Measurements from ENCODE around the gene STAB2.

The STAB2 gene

DNA sequence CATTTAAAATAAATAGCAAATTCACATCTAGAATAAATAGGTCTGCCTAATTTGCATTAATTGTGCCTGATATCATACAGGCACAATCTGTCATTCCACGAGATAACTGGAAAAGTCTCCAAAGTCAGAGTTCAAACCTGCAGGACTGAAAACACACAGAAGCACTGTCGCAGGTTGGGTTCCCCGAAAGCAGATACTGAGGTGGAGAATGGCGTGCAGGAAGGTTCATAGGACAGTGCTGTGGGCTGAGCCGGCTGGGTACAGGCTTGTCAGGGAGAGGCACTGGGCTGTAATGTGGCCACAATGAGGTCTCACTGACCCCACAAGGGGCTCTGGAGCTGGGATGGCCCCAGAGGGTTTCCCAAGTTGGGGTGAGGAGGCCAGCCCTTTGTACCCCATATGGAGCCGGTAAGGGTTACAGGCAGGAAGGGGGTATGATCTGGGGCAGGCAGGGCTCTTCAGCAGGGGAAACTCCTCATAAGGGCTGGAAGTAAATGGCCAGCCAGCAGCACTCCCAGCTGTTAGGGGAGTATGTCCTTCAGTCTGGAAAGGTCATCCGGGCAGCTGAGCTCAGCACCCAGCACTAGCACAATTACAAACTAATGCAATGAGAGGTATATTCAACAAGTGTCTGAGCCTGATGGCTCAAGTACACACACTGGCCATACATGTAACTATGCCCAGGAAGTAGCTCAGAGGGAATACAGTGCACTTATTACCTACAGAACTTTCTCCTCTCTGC, 185.5 kb downstream of the STAB2 start:
- TF ChIP-seq FOXP2 (optimal IDR thresholded peaks at IDR 0.05; ENCODE audit: borderline replicate concordance, extremely low read depth, extremely low read length, insufficient read depth) (no peak), TAF1 (IDR thresholded peaks at IDR 0.05; ENCODE audit: borderline replicate concordance, insufficient read depth, low read length) (no peak), POLR2AphosphoS5 (IDR thresholded peaks at IDR 0.05; ENCODE audit: low read depth, low read length) (no peak), REST (IDR thresholded peaks at IDR 0.05; ENCODE audit: insufficient read depth in 1 of 2, low read depth in 2 of 2, low read length in 2 of 2) (no peak), SIN3A (IDR thresholded peaks at IDR 0.05; ENCODE audit: borderline replicate concordance, insufficient read depth, low read length) (no peak)

GRCh38 chr12:103773109-103773910, 186.2 kb downstream of the STAB2 start:
- TF ChIP-seq POLR2AphosphoS5 (IDR thresholded peaks at IDR 0.05; ENCODE audit: low read depth, low read length) (no peak), TAF1 (IDR thresholded peaks at IDR 0.05; ENCODE audit: borderline replicate concordance, insufficient read depth, low read length) (no peak), FOXP2 (optimal IDR thresholded peaks at IDR 0.05; ENCODE audit: borderline replicate concordance, extremely low read depth, extremely low read length, insufficient read depth) (no peak), SIN3A (IDR thresholded peaks at IDR 0.05; ENCODE audit: borderline replicate concordance, insufficient read depth, low read length) (no peak), REST (IDR thresholded peaks at IDR 0.05; ENCODE audit: insufficient read depth in 1 of 2, low read depth in 2 of 2, low read length in 2 of 2) (no peak)

- TF ChIP-seq TAF1 (IDR thresholded peaks at IDR 0.05; ENCODE audit: borderline replicate concordance, insufficient read depth, low read length) (no peak), SIN3A (IDR thresholded peaks at IDR 0.05; ENCODE audit: borderline replicate concordance, insufficient read depth, low read length) (no peak), REST (IDR thresholded peaks at IDR 0.05; ENCODE audit: insufficient read depth in 1 of 2, low read depth in 2 of 2, low read length in 2 of 2) (no peak), POLR2AphosphoS5 (IDR thresholded peaks at IDR 0.05; ENCODE audit: low read depth, low read length) (no peak), FOXP2 (optimal IDR thresholded peaks at IDR 0.05; ENCODE audit: borderline replicate concordance, extremely low read depth, extremely low read length, insufficient read depth) (no peak)
These were observed 188.0 kb downstream of the STAB2 start for GRCh38 chr12:103774977-103775560.

GRCh38 chr12:103778781-103779180, 191.7 kb downstream of the STAB2 start:
- TF ChIP-seq POLR2AphosphoS5 (IDR thresholded peaks at IDR 0.05; ENCODE audit: low read depth, low read length) (no peak), SIN3A (IDR thresholded peaks at IDR 0.05; ENCODE audit: borderline replicate concordance, insufficient read depth, low read length) (no peak), REST (IDR thresholded peaks at IDR 0.05; ENCODE audit: insufficient read depth in 1 of 2, low read depth in 2 of 2, low read length in 2 of 2) (no peak), TAF1 (IDR thresholded peaks at IDR 0.05; ENCODE audit: borderline replicate concordance, insufficient read depth, low read length) (no peak), FOXP2 (optimal IDR thresholded peaks at IDR 0.05; ENCODE audit: borderline replicate concordance, extremely low read depth, extremely low read length, insufficient read depth) (no peak)
